GM21367 (cell line): ENCODE data around the gene MTHFSD.

Experiments
- ATAC-seq: cut with Tn5 transposase; IDR thresholded peaks from one replicate; pipeline ENCODE4 v1.9.1; 2021; ENCODE audit not compliant: unreplicated experiment

The MTHFSD gene

DNA sequence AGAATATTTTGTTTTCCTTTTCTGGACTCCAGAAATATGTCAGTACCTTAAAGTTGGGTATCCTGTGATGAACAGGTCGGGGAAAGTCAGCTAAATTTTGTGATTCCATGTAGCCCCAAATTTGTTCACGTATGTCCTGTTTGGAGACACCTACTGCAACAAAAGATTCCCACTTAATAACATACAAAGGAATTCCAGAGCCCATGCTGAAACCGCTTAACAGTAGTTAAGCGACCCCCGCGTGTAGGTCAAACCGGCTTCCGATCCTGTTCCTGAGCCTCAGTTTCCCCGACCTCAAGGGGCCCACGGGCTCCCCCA, 477 bp downstream of the MTHFSD start:
- no peak for ATAC-seq

DNA sequence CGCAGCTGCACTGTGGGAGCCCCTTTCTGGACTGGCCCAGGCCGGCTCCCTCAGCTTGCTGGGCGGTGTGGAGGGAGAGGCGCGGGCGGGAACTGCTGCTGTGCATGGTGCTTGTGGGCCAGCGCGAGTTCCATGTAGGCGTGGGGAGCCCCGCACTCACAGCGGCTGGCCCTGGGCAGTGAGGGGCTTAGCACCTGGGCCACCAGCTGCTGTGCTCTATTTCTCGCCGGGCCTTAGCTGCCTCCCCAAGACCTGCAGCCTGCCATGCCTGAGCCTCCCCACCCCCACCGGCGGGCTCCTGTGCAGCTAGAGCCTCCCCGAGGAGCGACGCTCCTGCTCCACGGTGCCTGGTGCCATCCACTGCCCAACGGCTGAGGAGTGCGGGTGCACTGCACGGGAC, 1.7 kb downstream of the MTHFSD start:
- ATAC-seq = no peak

DNA sequence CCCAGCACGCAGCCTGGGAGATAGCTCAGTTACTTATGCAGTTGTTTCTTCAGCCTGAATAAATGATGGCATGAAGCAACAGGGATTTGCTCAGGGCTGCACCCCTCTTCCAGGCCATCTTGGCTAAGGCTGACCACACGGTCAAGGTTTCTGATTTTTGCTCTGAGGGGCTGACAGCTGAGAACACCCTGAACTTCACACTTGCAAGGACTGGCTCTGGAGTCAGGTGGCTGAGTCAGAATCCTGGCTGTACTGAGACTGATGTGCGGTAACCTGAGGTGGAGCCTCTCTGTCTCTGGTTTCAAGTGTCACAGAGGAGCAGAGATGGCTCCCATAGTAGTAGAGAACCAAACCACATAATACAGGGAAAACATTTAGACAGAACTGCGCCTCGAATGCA, 4.8 kb downstream of the MTHFSD start:
- ATAC-seq = no peak

DNA sequence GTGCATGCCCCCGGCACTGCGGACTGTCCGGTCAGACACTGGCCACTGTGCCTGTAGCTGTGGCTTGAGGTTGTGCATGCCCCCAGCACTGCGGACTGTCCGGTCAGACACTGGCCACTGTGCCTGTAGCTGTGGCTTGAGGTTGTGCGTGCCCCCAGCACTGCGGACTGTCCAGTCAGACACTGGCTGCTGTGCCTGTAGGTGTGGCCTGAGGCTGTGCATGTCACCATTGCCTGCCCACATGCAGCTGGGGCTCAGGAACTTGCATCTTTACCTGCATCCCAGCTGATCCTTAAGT, 5.2 kb downstream of the MTHFSD start:
- ATAC-seq = no peak

- ATAC-seq = no peak
Observed at GRCh38 chr16:86549076-86549892, 5.8 kb downstream of the MTHFSD start.

DNA sequence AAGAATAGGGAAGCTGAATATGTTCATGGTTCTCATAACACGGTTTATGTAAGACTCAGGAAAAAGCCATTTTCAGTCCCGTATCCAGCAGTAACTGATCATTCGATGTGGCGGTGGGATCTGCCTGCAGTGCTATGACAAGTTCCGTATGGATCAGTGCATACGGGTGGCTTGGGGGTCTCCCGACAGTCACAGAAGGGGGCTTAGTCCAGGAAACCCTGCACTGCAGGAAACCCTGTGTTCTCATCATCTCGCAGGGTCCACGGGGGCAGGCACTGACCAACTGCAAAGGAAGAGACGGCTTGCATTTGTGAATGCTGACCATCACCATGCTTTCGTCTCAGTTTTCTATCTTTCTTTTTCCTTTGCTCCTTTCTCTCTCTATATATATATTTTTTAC, 7.7 kb downstream of the MTHFSD start:
- no peak for ATAC-seq

- no peak for ATAC-seq
Observed at GRCh38 chr16:86546638-86547013, 8.4 kb downstream of the MTHFSD start.

- no peak for ATAC-seq
Observed at GRCh38 chr16:86545954-86546637, 8.9 kb downstream of the MTHFSD start.

GRCh38 chr16:86545481-86545880, 9.6 kb downstream of the MTHFSD start:
- no peak for ATAC-seq

GRCh38 chr16:86542756-86543750, 12.0 kb downstream of the MTHFSD start:
- no peak for ATAC-seq

GRCh38 chr16:86541560-86541959, 13.5 kb downstream of the MTHFSD start:
- no peak for ATAC-seq

GRCh38 chr16:86540894-86541293, 14.1 kb downstream of the MTHFSD start:
- no peak for ATAC-seq

GRCh38 chr16:86538196-86538780, 16.7 kb downstream of the MTHFSD start:
- ATAC-seq = no peak

DNA sequence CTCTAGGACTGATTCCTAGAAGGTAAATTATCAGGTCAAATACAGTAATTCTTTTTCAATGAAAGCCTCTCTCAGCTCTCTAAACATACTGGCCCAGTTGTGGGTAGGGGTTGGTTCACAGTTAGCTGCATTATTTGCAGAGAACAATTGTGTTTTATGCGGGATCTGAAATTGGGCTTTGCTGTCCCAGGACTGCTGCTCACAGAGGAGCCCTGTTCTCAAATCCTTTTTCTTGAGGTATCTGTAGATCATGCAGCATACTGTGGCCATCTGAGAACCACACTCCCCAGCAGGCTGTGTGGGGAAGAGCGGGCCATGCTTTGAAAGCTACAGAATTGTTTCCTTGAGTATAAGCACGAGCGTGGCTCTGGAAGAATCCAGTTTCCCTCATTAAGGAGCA, 17.5 kb downstream of the MTHFSD start:
- no peak for ATAC-seq

DNA sequence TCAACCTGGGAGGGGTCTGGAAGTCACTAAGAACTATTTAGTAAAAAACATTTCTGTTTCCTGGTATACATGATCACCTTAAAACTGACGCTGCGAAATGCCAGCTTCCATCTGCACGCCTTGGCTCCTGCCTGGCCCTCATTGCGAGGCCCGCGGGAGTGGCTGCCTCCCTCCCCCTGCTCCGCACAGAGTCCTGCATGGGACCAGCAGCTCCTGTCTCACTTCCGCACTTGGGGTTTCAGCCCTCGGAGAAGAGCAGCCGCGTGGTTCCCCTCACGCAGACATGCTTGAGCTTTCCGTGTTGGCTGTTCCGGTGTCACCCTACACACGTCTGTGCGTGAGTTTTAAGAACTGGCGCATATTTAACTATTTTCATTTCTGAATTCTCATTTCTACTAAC, 18.4 kb downstream of the MTHFSD start:
- ATAC-seq = no peak

DNA sequence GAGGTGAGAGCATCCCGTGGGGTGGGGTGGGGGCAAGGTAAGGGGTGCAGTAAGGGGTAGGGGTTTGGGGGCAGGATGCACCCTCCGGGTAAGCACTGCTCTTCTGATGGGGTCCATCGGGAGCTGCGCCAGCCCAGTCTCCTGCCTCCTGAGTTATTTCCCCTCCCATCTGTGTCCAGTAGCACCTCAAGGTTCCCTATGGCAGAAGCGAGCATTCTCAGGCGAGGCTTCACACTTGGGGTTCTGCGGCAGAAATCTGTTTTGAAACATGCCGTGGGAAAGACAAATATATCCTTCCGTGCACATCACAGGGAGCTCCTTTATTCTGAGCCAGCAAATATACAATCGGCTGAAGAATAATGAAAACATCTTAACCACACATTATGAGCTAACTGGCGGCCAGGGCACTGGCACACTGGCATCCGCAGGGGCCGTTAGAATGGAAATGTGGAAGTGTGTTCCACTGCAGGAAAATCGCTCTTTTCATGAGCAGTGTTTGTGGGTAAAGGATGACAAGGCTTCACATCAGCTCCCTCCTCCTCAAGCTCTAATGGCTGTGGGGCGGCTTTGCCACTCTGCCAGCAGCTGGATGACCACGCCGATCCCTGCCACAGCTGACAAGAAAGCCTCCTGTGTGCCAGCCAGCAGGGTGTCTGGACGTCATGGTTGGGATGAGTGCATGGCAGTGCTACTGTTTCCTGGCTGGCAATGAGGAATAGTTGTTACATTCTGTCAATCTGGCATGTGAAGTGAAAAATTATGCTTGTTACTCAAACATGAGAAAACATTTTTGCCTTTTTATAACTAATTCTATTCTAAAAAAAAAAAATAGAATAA, 20.0 kb downstream of the MTHFSD start:
- ATAC-seq = no peak

DNA sequence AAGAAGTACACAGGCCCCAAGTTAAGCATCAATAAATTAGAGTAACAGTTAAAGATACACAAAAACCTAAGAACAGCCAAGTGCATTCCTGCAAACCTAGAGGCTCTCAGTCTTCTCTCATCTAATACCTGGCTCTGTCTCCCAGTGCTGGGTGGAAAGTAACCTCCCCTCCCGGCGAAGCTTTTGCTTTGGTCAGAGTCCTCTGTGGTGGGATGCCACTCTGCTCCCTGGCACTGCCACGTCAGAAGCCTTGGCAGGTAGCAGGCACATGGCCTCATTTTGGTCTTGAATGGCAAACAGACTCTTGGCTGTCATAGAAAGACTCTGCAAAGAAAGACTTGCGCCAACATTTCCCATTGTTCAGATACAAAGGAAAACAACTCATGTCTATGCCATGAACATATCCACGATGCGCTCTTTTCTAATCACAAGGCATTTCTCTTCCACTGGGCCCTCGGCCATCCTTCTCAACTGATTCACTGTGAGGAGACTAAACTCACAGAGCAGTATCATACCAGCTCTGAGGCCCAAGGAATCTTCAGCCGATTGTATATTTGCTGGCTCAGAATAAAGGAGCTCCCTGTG, 21.2 kb downstream of the MTHFSD start:
- no peak for ATAC-seq

DNA sequence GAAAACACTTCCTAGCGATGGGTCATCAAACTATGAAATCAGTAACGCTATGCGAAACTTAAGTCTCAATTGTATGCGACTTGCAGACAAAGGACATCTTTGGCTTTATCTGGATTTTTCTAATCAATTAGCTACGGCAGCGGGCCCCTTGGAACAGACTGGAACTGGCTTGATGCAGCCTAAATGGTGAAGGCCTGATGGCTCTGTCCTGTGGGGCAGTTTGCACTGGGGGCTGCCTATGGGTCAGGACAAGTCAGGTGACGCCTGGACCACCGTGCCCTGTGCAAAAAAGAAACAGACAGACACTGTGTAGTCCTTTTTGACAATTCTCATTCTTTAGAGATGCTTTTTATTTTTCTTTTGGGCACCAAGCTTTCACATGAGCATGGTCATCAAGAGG, 22.0 kb downstream of the MTHFSD start:
- no peak for ATAC-seq

DNA sequence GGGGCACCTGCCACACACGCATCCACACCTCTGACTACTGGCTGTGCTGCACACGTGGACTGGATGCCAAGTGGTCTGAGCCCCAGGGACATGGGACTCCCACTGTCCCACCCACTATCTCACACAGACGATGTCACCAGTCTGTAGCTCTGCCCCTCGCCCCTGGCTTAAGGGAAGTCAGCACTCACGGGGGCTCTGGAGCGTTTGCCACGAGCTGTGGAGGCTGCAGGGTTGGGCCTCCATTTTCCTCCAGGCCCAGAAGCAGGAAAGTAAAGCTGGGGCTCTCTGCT, 22.6 kb downstream of the MTHFSD start:
- no peak for ATAC-seq
